Stimulated activated CD8-positive, alpha-beta memory T cell treated with anti-CD3 and anti-CD28 coated beads, Interleukin-4, amount 100 ng/mL, for 48 hours (primary cell): Measurements from ENCODE around the gene EHBP1.

ENCODE experiments used
- DNase-seq: peaks from one replicate; pipeline ENCODE4 v3.0.0-alpha.2; 2020

EHBP1 gene

GRCh38 chr2:62826141-62826540 is 120.6 kb downstream of the EHBP1 start:
- DNase-seq = no peak

GRCh38 chr2:62826953-62827675 is 121.6 kb downstream of the EHBP1 start:
- DNase-seq = no peak

- no peak for DNase-seq
These were observed 126.2 kb downstream of the EHBP1 start for GRCh38 chr2:62831729-62832128.

- DNase-seq = no peak
These were observed 139.0 kb downstream of the EHBP1 start for GRCh38 chr2:62844311-62845090.

GRCh38 chr2:62845256-62845655 is 139.7 kb downstream of the EHBP1 start:
- DNase-seq = no peak

GRCh38 chr2:62852254-62852653 is 146.7 kb downstream of the EHBP1 start:
- DNase-seq = no peak

GRCh38 chr2:62854600-62855514 is 149.3 kb downstream of the EHBP1 start:
- no peak for DNase-seq

GRCh38 chr2:62856228-62857040 is 150.9 kb downstream of the EHBP1 start:
- DNase-seq = no peak

GRCh38 chr2:62857139-62857931 is 151.8 kb downstream of the EHBP1 start:
- no peak for DNase-seq

- no peak for DNase-seq
These were observed 152.8 kb downstream of the EHBP1 start for GRCh38 chr2:62858231-62858832.

- DNase-seq = no peak
These were observed 163.4 kb downstream of the EHBP1 start for GRCh38 chr2:62868947-62869346.

- no peak for DNase-seq
These were observed 165.5 kb downstream of the EHBP1 start for GRCh38 chr2:62870966-62871365.

- no peak for DNase-seq
These were observed 166.0 kb downstream of the EHBP1 start for GRCh38 chr2:62871506-62871905.

- DNase-seq = no peak
These were observed 168.1 kb downstream of the EHBP1 start for GRCh38 chr2:62873603-62874002.

- DNase-seq = no peak
These were observed 169.4 kb downstream of the EHBP1 start for GRCh38 chr2:62874881-62875383.

- DNase-seq = no peak
These were observed 175.8 kb downstream of the EHBP1 start for GRCh38 chr2:62881162-62881795.

- DNase-seq = no peak
These were observed 178.1 kb downstream of the EHBP1 start for GRCh38 chr2:62883629-62884028.

- DNase-seq = no peak
These were observed 178.6 kb downstream of the EHBP1 start for GRCh38 chr2:62884086-62884485.

GRCh38 chr2:62884514-62884913 is 179.0 kb downstream of the EHBP1 start:
- DNase-seq = no peak

GRCh38 chr2:62894966-62895631 is 189.6 kb downstream of the EHBP1 start:
- no peak for DNase-seq
